Measurements from ENCODE around the gene ITGA1.

Gene ITGA1

DNA sequence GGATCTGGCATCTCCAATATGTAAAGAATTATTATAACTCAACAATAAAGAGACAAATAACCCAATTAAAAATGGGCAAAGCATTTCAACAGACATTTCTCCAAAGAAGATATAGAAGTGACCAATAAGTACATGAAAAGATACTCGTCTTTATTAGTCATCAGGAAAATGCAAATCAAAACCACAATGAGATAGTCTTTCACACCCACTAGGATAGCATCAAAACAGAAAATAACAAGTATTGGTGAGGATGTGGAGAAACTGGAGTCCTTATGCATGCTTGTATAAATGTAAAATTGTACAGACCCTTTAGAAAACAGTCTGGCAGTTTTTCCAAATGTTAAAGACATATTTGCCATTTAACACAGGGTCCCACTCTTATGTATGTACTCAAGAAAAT, 39.1 kb upstream of the ITGA1 start:
- Histone ChIP-seq H3K23ac (ENCODE audit: low read depth, low read length, poor library complexity) (no peak overlapping the region), H3K4ac (ENCODE audit: low read length) (no peak overlapping the region), H3K27me3 (ENCODE audit: control insufficient read depth in 3 of 3, insufficient read depth in 3 of 3, low read depth in 1 of 3, low read length in 3 of 3) (no peaks in the 10 kb centered on the region), H3K27ac (replicated peaks; ENCODE audit: low read length) (no peak overlapping the region), H2AFZ (ENCODE audit: low read length) (no peak overlapping the region), H3K4me1 (ENCODE audit: control insufficient read depth in 2 of 2, insufficient read depth in 1 of 2, low read depth in 1 of 2, low read length in 2 of 2) (no peaks in the 10 kb centered on the region), H2BK15ac (ENCODE audit: low read length) (no peak overlapping the region), H3K14ac (ENCODE audit: low read length) (no peak overlapping the region), H2BK5ac (ENCODE audit: low read length) (no peak overlapping the region), H3K79me1 (ENCODE audit: low read depth, low read length) (no peaks in the 10 kb centered on the region), H3K4me2 (ENCODE audit: insufficient read depth, low read length, poor library complexity, severe bottlenecking) (no peak overlapping the region), H2AK5ac (ENCODE audit: low read depth, low read length) (no peak overlapping the region), H3K9ac (ENCODE audit: low read depth, low read length, poor library complexity) (no peak overlapping the region), H3K4me3 (ENCODE audit: low read length in 2 of 2) (no peak overlapping the region), H2BK120ac (ENCODE audit: low read depth, low read length) (no peak overlapping the region), H3K36me3 (replicated peaks in 1 of 2; ENCODE audit: control insufficient read depth in 2 of 2, insufficient read depth in 2 of 2, low read length in 2 of 2) (no peaks in the 10 kb centered on the region), H3K18ac (ENCODE audit: low read length) (no peak overlapping the region), H4K91ac (ENCODE audit: low read depth, low read length, poor library complexity) (no peak overlapping the region), H2BK12ac (ENCODE audit: low read length) (no peak overlapping the region), H3K9me3 (replicated peaks in 1 of 2; ENCODE audit: control insufficient read depth in 2 of 2, insufficient read depth in 1 of 2, low read depth in 1 of 2, low read length in 2 of 2) (no peaks in the 10 kb centered on the region), H4K8ac (ENCODE audit: low read depth, low read length) (no peak overlapping the region)
- no CpG with 5 or more reads among the region's 1 CpG for WGBS, 2 donors (ENCODE audit: extremely low coverage in 2 of 2, insufficient read length in 2 of 2, insufficient replicate concordance in 1 of 2)
- no peak for DNase-seq (ENCODE audit: low spot score)

- Histone ChIP-seq H2BK5ac (ENCODE audit: low read length) (no peak overlapping the region), H3K4me2 (ENCODE audit: insufficient read depth, low read length, poor library complexity, severe bottlenecking) (no peak overlapping the region), H4K8ac (ENCODE audit: low read depth, low read length) (no peak overlapping the region), H3K36me3 (replicated peaks in 1 of 2; ENCODE audit: control insufficient read depth in 2 of 2, insufficient read depth in 2 of 2, low read length in 2 of 2) (no peaks in the 10 kb centered on the region), H3K14ac (ENCODE audit: low read length) (no peak overlapping the region), H3K79me1 (ENCODE audit: low read depth, low read length) (no peaks in the 10 kb centered on the region), H3K9ac (ENCODE audit: low read depth, low read length, poor library complexity) (no peak overlapping the region), H3K4me3 (ENCODE audit: low read length in 2 of 2) (no peak overlapping the region), H2BK15ac (ENCODE audit: low read length) (no peak overlapping the region), H3K9me3 (replicated peaks in 1 of 2; ENCODE audit: control insufficient read depth in 2 of 2, insufficient read depth in 1 of 2, low read depth in 1 of 2, low read length in 2 of 2) (no peaks in the 10 kb centered on the region), H3K27me3 (ENCODE audit: control insufficient read depth in 3 of 3, insufficient read depth in 3 of 3, low read depth in 1 of 3, low read length in 3 of 3) (no peaks in the 10 kb centered on the region), H2BK12ac (ENCODE audit: low read length) (no peak overlapping the region), H2AK5ac (ENCODE audit: low read depth, low read length) (no peak overlapping the region), H3K18ac (ENCODE audit: low read length) (no peak overlapping the region), H4K91ac (ENCODE audit: low read depth, low read length, poor library complexity) (no peak overlapping the region), H3K4ac (ENCODE audit: low read length) (no peak overlapping the region), H3K23ac (ENCODE audit: low read depth, low read length, poor library complexity) (no peak overlapping the region), H3K4me1 (ENCODE audit: control insufficient read depth in 2 of 2, insufficient read depth in 1 of 2, low read depth in 1 of 2, low read length in 2 of 2) (no peaks in the 10 kb centered on the region), H2AFZ (ENCODE audit: low read length) (no peak overlapping the region), H2BK120ac (ENCODE audit: low read depth, low read length) (no peak overlapping the region), H3K27ac (replicated peaks; ENCODE audit: low read length) (no peak overlapping the region)
- no peak for DNase-seq (ENCODE audit: low spot score)
Measured at GRCh38 chr5:52749666-52750065, 38.0 kb upstream of the ITGA1 start.

GRCh38 chr5:52751137-52751536, 36.6 kb upstream of the ITGA1 start:
- H3K23ac ChIP-seq (ENCODE audit: low read depth, low read length, poor library complexity), result no peak overlapping the region
- no peak overlapping the region for H2BK120ac ChIP-seq (ENCODE audit: low read depth, low read length)
- no peak overlapping the region for H2AFZ ChIP-seq (ENCODE audit: low read length)
- H3K79me1 ChIP-seq (ENCODE audit: low read depth, low read length), result no peaks in the 10 kb centered on the region
- H3K14ac ChIP-seq (ENCODE audit: low read length), result no peak overlapping the region
- H3K4me2 ChIP-seq (ENCODE audit: insufficient read depth, low read length, poor library complexity, severe bottlenecking), result no peak overlapping the region
- no peaks in the 10 kb centered on the region for H3K36me3 ChIP-seq (replicated peaks in 1 of 2; ENCODE audit: control insufficient read depth in 2 of 2, insufficient read depth in 2 of 2, low read length in 2 of 2)
- DNase-seq (ENCODE audit: low spot score), result no peak
- no peak overlapping the region for H2AK5ac ChIP-seq (ENCODE audit: low read depth, low read length)
- H4K91ac ChIP-seq (ENCODE audit: low read depth, low read length, poor library complexity), result no peak overlapping the region
- H2BK15ac ChIP-seq (ENCODE audit: low read length), result no peak overlapping the region
- no peaks in the 10 kb centered on the region for H3K4me1 ChIP-seq (ENCODE audit: control insufficient read depth in 2 of 2, insufficient read depth in 1 of 2, low read depth in 1 of 2, low read length in 2 of 2)
- H3K9me3 ChIP-seq (replicated peaks in 1 of 2; ENCODE audit: control insufficient read depth in 2 of 2, insufficient read depth in 1 of 2, low read depth in 1 of 2, low read length in 2 of 2), result no peaks in the 10 kb centered on the region
- no peak overlapping the region for H3K4ac ChIP-seq (ENCODE audit: low read length)
- H3K9ac ChIP-seq (ENCODE audit: low read depth, low read length, poor library complexity), result no peak overlapping the region
- no peak overlapping the region for H3K4me3 ChIP-seq (ENCODE audit: low read length in 2 of 2)
- no peak overlapping the region for H3K27ac ChIP-seq (replicated peaks; ENCODE audit: low read length)
- H3K18ac ChIP-seq (ENCODE audit: low read length), result no peak overlapping the region
- WGBS, 2 donors (ENCODE audit: extremely low coverage in 2 of 2, insufficient read length in 2 of 2, insufficient replicate concordance in 1 of 2), result no CpG with 5 or more reads among the region's 1 CpG
- H2BK5ac ChIP-seq (ENCODE audit: low read length), result no peak overlapping the region
- H4K8ac ChIP-seq (ENCODE audit: low read depth, low read length), result no peak overlapping the region
- H2BK12ac ChIP-seq (ENCODE audit: low read length), result no peak overlapping the region
- H3K27me3 ChIP-seq (ENCODE audit: control insufficient read depth in 3 of 3, insufficient read depth in 3 of 3, low read depth in 1 of 3, low read length in 3 of 3), result no peaks in the 10 kb centered on the region

DNA sequence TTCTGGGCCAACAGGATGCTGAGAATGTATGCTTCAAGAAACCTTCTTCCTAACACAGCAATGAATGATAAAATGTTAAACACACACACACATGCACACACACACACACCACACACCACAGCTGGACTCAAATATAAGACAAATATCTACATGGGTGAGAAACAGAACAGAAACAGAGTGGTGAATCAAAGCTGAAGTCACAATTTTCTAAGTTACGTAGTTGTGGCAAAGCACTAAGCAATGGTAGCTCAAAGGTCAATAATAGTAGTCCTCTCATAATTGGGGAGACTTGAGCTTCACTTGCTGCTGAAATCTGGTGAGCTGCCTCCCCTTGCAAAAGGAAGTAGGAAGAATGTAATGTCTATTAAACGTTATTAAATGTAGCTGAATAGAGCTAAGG, 33.7 kb upstream of the ITGA1 start:
- Histone ChIP-seq H3K9me3 (replicated peaks in 1 of 2; ENCODE audit: control insufficient read depth in 2 of 2, insufficient read depth in 1 of 2, low read depth in 1 of 2, low read length in 2 of 2) (no peaks in the 10 kb centered on the region), H2BK5ac (ENCODE audit: low read length) (no peak overlapping the region), H2BK15ac (ENCODE audit: low read length) (no peak overlapping the region), H3K4me3 (ENCODE audit: low read length in 2 of 2) (no peak overlapping the region), H3K4ac (ENCODE audit: low read length) (no peak overlapping the region), H3K27ac (replicated peaks; ENCODE audit: low read length) (no peak overlapping the region), H3K4me1 (ENCODE audit: control insufficient read depth in 2 of 2, insufficient read depth in 1 of 2, low read depth in 1 of 2, low read length in 2 of 2) (no peaks in the 10 kb centered on the region), H3K9ac (ENCODE audit: low read depth, low read length, poor library complexity) (no peak overlapping the region), H3K23ac (ENCODE audit: low read depth, low read length, poor library complexity) (no peak overlapping the region), H3K14ac (ENCODE audit: low read length) (no peak overlapping the region), H4K91ac (ENCODE audit: low read depth, low read length, poor library complexity) (no peak overlapping the region), H3K36me3 (replicated peaks in 1 of 2; ENCODE audit: control insufficient read depth in 2 of 2, insufficient read depth in 2 of 2, low read length in 2 of 2) (no peaks in the 10 kb centered on the region), H2BK12ac (ENCODE audit: low read length) (no peak overlapping the region), H3K79me1 (ENCODE audit: low read depth, low read length) (no peaks in the 10 kb centered on the region), H3K27me3 (ENCODE audit: control insufficient read depth in 3 of 3, insufficient read depth in 3 of 3, low read depth in 1 of 3, low read length in 3 of 3) (no peaks in the 10 kb centered on the region), H2AK5ac (ENCODE audit: low read depth, low read length) (no peak overlapping the region), H2AFZ (ENCODE audit: low read length) (no peak overlapping the region), H2BK120ac (ENCODE audit: low read depth, low read length) (no peak overlapping the region), H3K18ac (ENCODE audit: low read length) (no peak overlapping the region), H4K8ac (ENCODE audit: low read depth, low read length) (no peak overlapping the region), H3K4me2 (ENCODE audit: insufficient read depth, low read length, poor library complexity, severe bottlenecking) (no peak overlapping the region)
- DNase-seq (ENCODE audit: low spot score), result no peak
- WGBS, 2 donors (ENCODE audit: extremely low coverage in 2 of 2, insufficient read length in 2 of 2, insufficient replicate concordance in 1 of 2), result no CpG with 5 or more reads among the region's 2 CpGs
